ENCODE measurements around the gene ZNF655. TPM values are rescaled to one million over a fixed set of nuclear protein-coding genes. Genes with fewer than 3 reads are reported as not detected.

ZNF655 gene
- total RNA-seq, 1 experiment from 2014 or later: 21.1 TPM

DNA sequence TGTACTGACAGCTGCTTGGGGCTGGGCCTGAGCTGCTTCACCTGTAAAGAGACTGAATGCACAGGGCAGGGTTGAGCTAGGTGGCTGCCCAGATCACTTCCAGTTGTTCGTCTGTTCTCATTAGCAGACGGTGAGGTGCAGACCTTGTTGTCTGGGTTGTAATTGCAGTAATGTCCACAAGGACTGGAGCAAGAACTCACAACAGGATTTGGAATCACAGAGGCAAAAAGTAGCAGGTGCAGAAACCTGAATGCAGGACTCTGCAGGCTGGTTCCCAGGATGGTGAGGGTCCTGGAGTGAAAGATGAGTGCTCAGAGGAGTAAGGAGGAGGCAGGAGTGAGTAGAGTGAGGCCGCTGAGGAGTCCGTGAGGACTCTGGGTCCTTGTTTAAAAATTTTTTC is 67.5 kb downstream of the ZNF655 start:
- no peaks in the 10 kb centered on the region for H3K9me3 ChIP-seq
- intact Hi-C loops (cut with micrococcal nuclease; ENCODE audit: unreplicated experiment): no loop called here
- H3K27me3 ChIP-seq (replicated peaks; ENCODE audit: control insufficient read depth, insufficient read depth, low read length): no peaks in the 10 kb centered on the region
- H3K36me3 ChIP-seq (ENCODE audit: control insufficient read depth, insufficient read depth, low read length): peaks cover 8% of the 10 kb centered on the region
- H3K4me3 Mint-ChIP-seq (ENCODE audit: unreplicated experiment): no peak overlapping the region
- no peaks in the 10 kb centered on the region for H3K27me3 Mint-ChIP-seq (ENCODE audit: insufficient read depth, unreplicated experiment)
- no peaks in the 10 kb centered on the region for H3K4me1 Mint-ChIP-seq (ENCODE audit: low read depth, unreplicated experiment)
- BruUV-seq (replicated peaks): no TSS peak
- no peak overlapping the region for H3K4me3 ChIP-seq (ENCODE audit: low read depth, low read length)
- ChIA-PET CTCF (no interaction called here), POLR2A (no interaction called here)
- H3K9me3 Mint-ChIP-seq (ENCODE audit: unreplicated experiment): no peaks in the 10 kb centered on the region
- TF ChIP-seq, protein P1, sequence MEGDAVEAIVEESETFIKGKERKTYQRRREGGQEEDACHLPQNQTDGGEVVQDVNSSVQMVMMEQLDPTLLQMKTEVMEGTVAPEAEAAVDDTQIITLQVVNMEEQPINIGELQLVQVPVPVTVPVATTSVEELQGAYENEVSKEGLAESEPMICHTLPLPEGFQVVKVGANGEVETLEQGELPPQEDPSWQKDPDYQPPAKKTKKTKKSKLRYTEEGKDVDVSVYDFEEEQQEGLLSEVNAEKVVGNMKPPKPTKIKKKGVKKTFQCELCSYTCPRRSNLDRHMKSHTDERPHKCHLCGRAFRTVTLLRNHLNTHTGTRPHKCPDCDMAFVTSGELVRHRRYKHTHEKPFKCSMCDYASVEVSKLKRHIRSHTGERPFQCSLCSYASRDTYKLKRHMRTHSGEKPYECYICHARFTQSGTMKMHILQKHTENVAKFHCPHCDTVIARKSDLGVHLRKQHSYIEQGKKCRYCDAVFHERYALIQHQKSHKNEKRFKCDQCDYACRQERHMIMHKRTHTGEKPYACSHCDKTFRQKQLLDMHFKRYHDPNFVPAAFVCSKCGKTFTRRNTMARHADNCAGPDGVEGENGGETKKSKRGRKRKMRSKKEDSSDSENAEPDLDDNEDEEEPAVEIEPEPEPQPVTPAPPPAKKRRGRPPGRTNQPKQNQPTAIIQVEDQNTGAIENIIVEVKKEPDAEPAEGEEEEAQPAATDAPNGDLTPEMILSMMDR (IDR thresholded peaks at IDR 0.05; ENCODE audit: insufficient read depth in 1 of 2, low read depth in 1 of 2, low read length in 1 of 2, severe bottlenecking in 1 of 2, unreplicated experiment in 1 of 2): no peak
- no peaks in the 10 kb centered on the region for H3K4me1 ChIP-seq
- no peak overlapping the region for H3K27ac Mint-ChIP-seq (ENCODE audit: unreplicated experiment)
- no peak for DNase-seq
- H3K36me3 Mint-ChIP-seq (ENCODE audit: insufficient read depth, unreplicated experiment): peaks cover 93% of the 10 kb centered on the region

Other genes starting within 250 kb of the ZNF655 start
- gene ARPC1A, start 232.7 kb upstream of the ZNF655 start, total RNA-seq (2022): 190 and 201 TPM in 2 replicates
- 128 and 135 TPM in 2 replicates for gene ARPC1B, start 183.9 kb upstream of the ZNF655 start, total RNA-seq (2022)
- gene PDAP1, start 150.0 kb upstream of the ZNF655 start, total RNA-seq (2022): 180 and 191 TPM in 2 replicates
- gene BUD31, start 149.7 kb upstream of the ZNF655 start, total RNA-seq (2022): 199 and 220 TPM in 2 replicates
- 59.6 TPM in 2 replicates for gene PTCD1, start 119.8 kb upstream of the ZNF655 start, total RNA-seq (2022)
- gene CPSF4, start 119.7 kb upstream of the ZNF655 start, total RNA-seq (2022): 133 and 158 TPM in 2 replicates
- gene ATP5MF, start 92.5 kb upstream of the ZNF655 start, total RNA-seq (2022): 554 and 595 TPM in 2 replicates
- gene ZNF789, start 85.8 kb upstream of the ZNF655 start, total RNA-seq (2022): 30.1 and 32.3 TPM in 2 replicates
- gene ZNF394, start 58.4 kb upstream of the ZNF655 start, total RNA-seq (2022): 29.6 and 31.8 TPM in 2 replicates
- 12.4 and 13.3 TPM in 2 replicates for gene ZKSCAN5, start 54.0 kb upstream of the ZNF655 start, total RNA-seq (2022)
- gene FAM200A, start 6.5 kb upstream of the ZNF655 start, total RNA-seq (2022): 5.2 TPM in 2 replicates
- 0.27 TPM in 1 of 2 replicates, not detected in the other for gene TMEM225B, start 39.6 kb downstream of the ZNF655 start, total RNA-seq (2022)
- 21.2 and 22.3 TPM in 2 replicates for gene ZSCAN25, start 58.3 kb downstream of the ZNF655 start, total RNA-seq (2022)
- gene CYP3A5, start 121.4 kb downstream of the ZNF655 start, total RNA-seq (2022): 2.7 and 3.7 TPM in 2 replicates
- not detected in 2 replicates for gene CYP3A7, start 176.6 kb downstream of the ZNF655 start, total RNA-seq (2022)
- gene CYP3A4, start 225.5 kb downstream of the ZNF655 start, total RNA-seq (2022): not detected in 2 replicates

Measured in Caco-2 (cell line).